ENCODE results near the gene APPL1.

Gene APPL1

GRCh38 chr3:57227204-57227929, at the start of gene APPL1:
Gene APPL1, plus strand, starts transcription at chr3:57227729. Its CDS starts 155 bp downstream, at chr3:57227884.
- DNase-seq, result peak; percentile 82

- DNase-seq, result peak; percentile 3
Measured at GRCh38 chr3:57179580-57180410, 47.7 kb upstream of the APPL1 start.

DNA sequence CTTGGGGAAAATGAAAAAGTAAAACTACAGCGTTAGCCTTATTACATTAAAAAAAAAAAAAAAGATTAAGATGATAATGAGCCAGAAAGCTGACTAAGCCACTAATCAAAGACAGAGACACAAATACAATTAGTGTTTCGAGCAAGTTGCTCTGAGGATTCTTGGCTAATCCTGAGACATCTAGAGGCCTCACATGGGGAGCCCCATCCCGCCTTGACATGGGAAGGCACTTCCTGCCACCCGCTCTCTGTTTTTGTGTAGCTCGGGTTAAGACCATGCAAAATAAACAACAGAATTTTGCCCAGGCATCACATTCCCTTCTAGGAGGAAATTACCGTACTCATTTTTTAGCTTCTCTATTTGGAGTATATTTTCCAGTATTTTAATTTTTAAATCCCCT, 43.0 kb upstream of the APPL1 start:
- DNase-seq, result no peak

- DNase-seq, result no peak
Measured at GRCh38 chr3:57192028-57192427, 35.5 kb upstream of the APPL1 start.

- DNase-seq, result no peak
Measured at GRCh38 chr3:57194641-57195040, 32.9 kb upstream of the APPL1 start.

DNA sequence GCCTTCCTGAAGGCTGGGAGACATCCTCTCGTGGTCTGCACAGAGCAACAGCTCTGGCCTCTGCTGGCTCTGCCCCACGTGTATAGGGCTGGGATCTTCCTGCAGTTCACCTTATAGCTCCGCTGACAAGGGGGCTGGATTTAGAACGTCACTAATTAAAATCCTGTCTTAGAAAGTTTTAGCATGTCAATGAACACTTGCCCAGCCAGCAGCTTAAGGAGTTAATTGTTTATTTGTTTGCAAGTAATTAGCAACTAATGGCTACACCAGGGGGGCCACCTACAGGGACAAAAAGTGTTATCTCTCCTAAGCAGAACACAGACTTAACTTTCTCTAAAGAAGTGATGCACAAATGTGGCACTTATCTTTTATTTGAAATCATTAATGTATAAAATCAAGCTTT, 27.6 kb upstream of the APPL1 start, which contains the start of gene HESX1:
Gene HESX1, minus strand, starts transcription at position 84 of the 403 bp plus-strand sequence. Its CDS starts 60 bp downstream, at position 24.
- DNase-seq, result no peak

DNA sequence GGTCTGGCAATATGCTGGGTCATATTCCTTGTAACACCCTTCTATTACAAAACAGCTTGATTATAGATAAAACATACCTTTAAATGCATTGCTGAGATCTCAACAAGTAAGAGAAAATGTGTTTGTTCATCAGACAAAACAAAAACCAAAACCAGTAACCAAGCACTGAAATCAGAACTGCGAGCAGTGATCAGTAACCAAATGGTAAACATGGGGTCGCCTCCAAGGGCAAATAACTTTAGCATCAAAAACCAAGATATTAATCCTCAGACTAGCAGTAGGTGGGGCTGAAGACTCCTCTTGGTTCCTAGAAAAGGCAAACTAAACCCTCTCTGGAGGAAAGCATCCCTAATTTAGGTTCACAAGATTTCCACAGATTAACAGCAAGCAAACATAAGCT, 21.1 kb upstream of the APPL1 start:
- no peak for DNase-seq

- DNase-seq, result peak; percentile 6
Measured at GRCh38 chr3:57221883-57222282, 5.6 kb upstream of the APPL1 start.

GRCh38 chr3:57224856-57225255, 2.7 kb upstream of the APPL1 start:
- no peak for DNase-seq

DNA sequence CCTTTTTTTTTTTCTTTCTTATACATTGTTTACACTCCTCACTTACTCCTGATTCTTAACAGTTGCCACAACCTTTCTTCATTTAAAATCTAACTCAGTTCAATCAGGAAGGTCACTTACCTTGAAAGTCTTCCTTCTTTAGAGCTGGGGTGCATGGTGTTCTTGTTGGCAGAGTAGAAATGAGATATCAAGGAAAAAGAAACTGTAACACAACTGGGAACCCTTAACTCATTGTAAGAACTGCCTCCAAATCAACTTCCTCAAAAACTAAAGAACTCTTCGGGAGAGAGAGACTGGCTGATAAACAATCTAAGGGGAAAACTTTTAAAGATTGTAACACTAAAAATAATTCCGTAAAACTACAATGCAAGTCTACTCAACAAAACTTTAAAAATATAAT, 1.4 kb upstream of the APPL1 start:
- DNase-seq, result no peak

- DNase-seq, result no peak
Measured at GRCh38 chr3:57227930-57228751, 612 bp downstream of the APPL1 start.

GRCh38 chr3:57230006-57230405, 2.5 kb downstream of the APPL1 start:
- no peak for DNase-seq

DNA sequence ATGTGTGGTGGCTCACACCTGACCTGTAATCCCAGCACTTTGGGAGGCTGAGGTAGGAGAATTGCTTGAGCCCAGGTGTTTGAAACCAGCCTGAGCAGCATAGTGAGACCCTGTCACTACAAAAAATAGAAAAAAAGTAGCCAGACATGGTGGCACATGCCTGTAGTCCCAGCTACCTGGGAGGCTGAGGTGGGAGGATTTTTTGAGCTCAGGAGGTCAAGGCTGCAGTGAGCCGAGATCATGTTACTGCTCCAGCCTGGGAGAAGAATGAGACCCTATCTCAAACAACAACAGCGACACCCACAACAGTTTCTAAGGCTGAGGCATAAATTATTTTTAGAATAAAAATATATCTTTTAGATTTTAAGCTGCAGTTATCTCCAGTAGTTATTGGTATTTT, 6.3 kb downstream of the APPL1 start:
- DNase-seq, result no peak

GRCh38 chr3:57234613-57235575, 7.4 kb downstream of the APPL1 start:
- DNase-seq, result no peak

DNA sequence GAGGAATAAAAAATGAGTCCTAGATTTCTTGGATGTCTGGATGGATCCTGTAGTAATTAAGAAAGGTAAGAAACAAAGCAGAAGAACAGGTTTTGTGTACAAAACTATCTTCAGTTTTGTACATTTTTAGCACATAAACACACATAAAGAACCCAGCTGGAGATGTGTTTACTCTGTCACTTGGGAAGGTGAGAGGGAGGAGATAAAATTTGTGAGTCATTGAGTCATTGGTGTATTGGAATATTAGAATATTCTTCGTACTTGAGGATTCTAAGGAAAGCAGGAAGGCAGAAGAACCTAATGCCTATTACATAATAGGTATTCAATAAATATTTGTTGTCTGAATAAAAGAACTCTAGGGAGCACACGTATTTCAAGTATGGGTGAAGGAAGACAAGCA, 17.4 kb downstream of the APPL1 start:
- no peak for DNase-seq

GRCh38 chr3:57252404-57252803, 24.9 kb downstream of the APPL1 start:
- DNase-seq, result no peak

GRCh38 chr3:57256844-57257243, 29.3 kb downstream of the APPL1 start:
- DNase-seq, result no peak

- DNase-seq, result no peak
Measured at GRCh38 chr3:57257678-57258077, 30.1 kb downstream of the APPL1 start.

DNA sequence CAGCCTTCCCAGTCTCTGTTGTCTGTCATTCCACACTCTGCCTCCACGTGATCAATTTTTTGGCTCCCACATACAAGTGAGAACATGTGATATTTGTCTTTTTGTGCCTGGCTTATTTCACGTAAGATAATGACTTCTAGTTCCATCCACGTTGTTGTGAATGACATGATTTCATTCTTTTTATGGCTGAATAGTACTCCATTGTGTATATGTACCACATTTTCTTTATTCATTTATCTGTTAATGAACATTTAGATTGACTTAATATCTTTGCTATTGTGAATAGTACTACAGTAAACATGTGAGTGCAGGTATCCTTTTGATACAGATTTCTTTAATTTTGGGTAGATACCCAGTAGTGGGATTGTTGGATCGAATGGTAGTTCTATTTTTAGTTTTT, 33.6 kb downstream of the APPL1 start:
- DNase-seq, result no peak

DNA sequence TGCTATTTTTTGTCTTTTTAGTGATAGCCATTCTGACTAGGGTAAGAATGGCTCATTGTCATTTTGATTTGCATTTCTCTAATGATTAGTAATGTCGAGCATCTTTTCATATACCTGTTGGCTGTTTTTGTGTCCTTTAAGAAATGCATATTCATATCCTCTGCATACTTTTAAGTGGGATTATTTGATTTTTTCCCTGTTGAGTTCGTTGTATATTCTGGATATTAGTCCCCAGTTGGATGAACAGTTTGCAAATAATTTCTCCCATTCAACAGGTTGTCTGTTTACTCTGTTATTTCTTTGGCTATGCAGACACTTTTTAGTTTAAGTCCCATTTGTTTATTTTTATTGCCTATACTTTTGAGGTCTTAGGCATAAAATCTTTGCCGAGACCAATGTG, 34.4 kb downstream of the APPL1 start:
- DNase-seq, result no peak

GRCh38 chr3:57268416-57268815, 40.9 kb downstream of the APPL1 start:
- DNase-seq, result no peak

- DNase-seq, result no peak
Measured at GRCh38 chr3:57274845-57275244, 47.3 kb downstream of the APPL1 start.
